NCI-H187 (cell line): Measurements from ENCODE around the gene TULP1.
A peak's percentile ranks its signal among the peaks of the same experiment; 100 is the strongest.
"Not testable (repeated sequence)": the region's sequence is repeated elsewhere in the genome, so short reads cannot be mapped to it uniquely, and the experiment has no call there.

Source experiments
- DNase-seq, 2 experiments: peaks; one replicate each; lab custom pipeline; 2025; lab: John Stamatoyannopoulos, UW

Gene TULP1

GRCh38 chr6:35512740-35513139, at the start of gene TULP1:
Gene TULP1, minus strand, starts transcription at chr6:35512896. Its CDS starts 38 bp downstream, at chr6:35512858.
- DNase-seq = no peak

- peak in 1 of 2 experiments; percentile 76 for DNase-seq
Measured at GRCh38 chr6:35562060-35562459, 49.4 kb upstream of the TULP1 start.

- DNase-seq = no peak
Measured at GRCh38 chr6:35561113-35561512, 48.4 kb upstream of the TULP1 start.

GRCh38 chr6:35558571-35558970, 45.9 kb upstream of the TULP1 start:
- DNase-seq = no peak

- DNase-seq = no peak
Measured at GRCh38 chr6:35557239-35557638, 44.5 kb upstream of the TULP1 start.

GRCh38 chr6:35554811-35555210, 42.1 kb upstream of the TULP1 start:
- DNase-seq = no peak

- no peak for DNase-seq
Measured at GRCh38 chr6:35553315-35553714, 40.6 kb upstream of the TULP1 start.

- DNase-seq = peak in 1 of 2 experiments; percentile 37
Measured at GRCh38 chr6:35552285-35552917, 39.7 kb upstream of the TULP1 start.

- DNase-seq = no peak
Measured at GRCh38 chr6:35550437-35550836, 37.7 kb upstream of the TULP1 start.

GRCh38 chr6:35547676-35548075, 35.0 kb upstream of the TULP1 start:
- DNase-seq = no peak

GRCh38 chr6:35544769-35545361, 32.2 kb upstream of the TULP1 start:
- no peak for DNase-seq

- DNase-seq = peak; percentile 56 to 85
Measured at GRCh38 chr6:35543459-35544193, 30.9 kb upstream of the TULP1 start.

GRCh38 chr6:35541836-35542235, 29.1 kb upstream of the TULP1 start:
- DNase-seq = no peak

- DNase-seq = no peak
Measured at GRCh38 chr6:35539223-35539622, 26.5 kb upstream of the TULP1 start.

GRCh38 chr6:35535847-35536246, 23.2 kb upstream of the TULP1 start:
- not testable (repeated sequence) for DNase-seq

GRCh38 chr6:35534407-35535170, 21.9 kb upstream of the TULP1 start:
- DNase-seq = no peak

- no peak for DNase-seq
Measured at GRCh38 chr6:35533981-35534380, 21.3 kb upstream of the TULP1 start.

- DNase-seq = no peak
Measured at GRCh38 chr6:35532126-35532525, 19.4 kb upstream of the TULP1 start.

- no peak for DNase-seq
Measured at GRCh38 chr6:35524380-35525020, 11.8 kb upstream of the TULP1 start.

GRCh38 chr6:35522660-35523658, 10.3 kb upstream of the TULP1 start:
- peak; percentile 11 to 41 for DNase-seq

GRCh38 chr6:35522151-35522550, 9.5 kb upstream of the TULP1 start:
- DNase-seq = no peak
